Spinal cord (tissue), 10 donors: ENCODE results near the gene LEUTX. TPM values are rescaled to one million over a fixed set of nuclear protein-coding genes. Genes with fewer than 3 reads are reported as not detected.
"Not testable (repeated sequence)": the region's sequence is repeated elsewhere in the genome, so short reads cannot be mapped to it uniquely, and the experiment has no call there.

Experiments used
- DNase-seq, 6 donors: peaks; one replicate each; pipeline versions ENCODE4 v3.0.0 to v3.0.0-alpha.2; 2013 to 2015; ENCODE audit warnings: low spot score in 6 of 6, low read depth in 4 of 6
- H3K27ac ChIP-seq: one replicate; pipeline ENCODE4 v1.5.1; 2013; ENCODE audit warnings: low read depth, low read length, control low read depth
- H3K27me3 ChIP-seq: one replicate; pipeline ENCODE4 v1.6.1; 2013; ENCODE audit warnings: low read length; ENCODE audit not compliant: control insufficient read depth, insufficient read depth
- H3K36me3 ChIP-seq: one replicate; pipeline ENCODE4 v1.6.1; 2013; ENCODE audit warnings: low read length; ENCODE audit not compliant: control insufficient read depth, insufficient read depth
- H3K4me1 ChIP-seq: one replicate; pipeline ENCODE4 v1.6.1; 2013; ENCODE audit warnings: low read length; ENCODE audit not compliant: control insufficient read depth, insufficient read depth
- H3K4me3 ChIP-seq: one replicate; pipeline ENCODE4 v1.5.1; 2013; ENCODE audit warnings: low read depth, low read length, control low read depth
- H3K9me3 ChIP-seq: one replicate; pipeline ENCODE4 v1.6.1; 2013; ENCODE audit warnings: low read length; ENCODE audit not compliant: control insufficient read depth, insufficient read depth
- WGBS: methylation state at CpG from one replicate; pipeline ENCODE4 v1.1.5; 2013; ENCODE audit warnings: missing lambda C conversion rate; ENCODE audit not compliant: insufficient coverage; 5-methylcytosine and 5-hydroxymethylcytosine counted together
- polyA plus RNA-seq, 2 donors: library from polyadenylated mRNA; unstranded; fragments of 120-200 nt; gene quantifications; one replicate each; pipeline ENCODE4 v1.2.1, GENCODE V29; 2013; ENCODE audit not compliant: insufficient read length in 2 of 2
- total RNA-seq, 2 donors: library from RNA; depleted of rRNA in 1 of 2; stranded (reverse); fragments of 120-200 nt in 1 of 2; fragments of >200 nt in 1 of 2; gene quantifications; one replicate each; pipeline versions ENCODE4 v1.2.3 to v1.2.4, GENCODE V29; 2013 to 2014
- donor health status: healthy.

LEUTX gene
- total and polyA plus RNA-seq, 4 donors, result not detected

- WGBS, result 68% methylated on average over 3 of the region's 3 CpGs
- Histone ChIP-seq H3K27me3 (no peaks in the 10 kb centered on the region), H3K9me3 (no peaks in the 10 kb centered on the region), H3K27ac (no peak overlapping the region), H3K4me3 (no peak overlapping the region), H3K4me1 (no peaks in the 10 kb centered on the region), H3K36me3 (no peaks in the 10 kb centered on the region)
- no peak for DNase-seq
These were observed 33.0 kb upstream of the LEUTX start for GRCh38 chr19:39745643-39746042.

DNA sequence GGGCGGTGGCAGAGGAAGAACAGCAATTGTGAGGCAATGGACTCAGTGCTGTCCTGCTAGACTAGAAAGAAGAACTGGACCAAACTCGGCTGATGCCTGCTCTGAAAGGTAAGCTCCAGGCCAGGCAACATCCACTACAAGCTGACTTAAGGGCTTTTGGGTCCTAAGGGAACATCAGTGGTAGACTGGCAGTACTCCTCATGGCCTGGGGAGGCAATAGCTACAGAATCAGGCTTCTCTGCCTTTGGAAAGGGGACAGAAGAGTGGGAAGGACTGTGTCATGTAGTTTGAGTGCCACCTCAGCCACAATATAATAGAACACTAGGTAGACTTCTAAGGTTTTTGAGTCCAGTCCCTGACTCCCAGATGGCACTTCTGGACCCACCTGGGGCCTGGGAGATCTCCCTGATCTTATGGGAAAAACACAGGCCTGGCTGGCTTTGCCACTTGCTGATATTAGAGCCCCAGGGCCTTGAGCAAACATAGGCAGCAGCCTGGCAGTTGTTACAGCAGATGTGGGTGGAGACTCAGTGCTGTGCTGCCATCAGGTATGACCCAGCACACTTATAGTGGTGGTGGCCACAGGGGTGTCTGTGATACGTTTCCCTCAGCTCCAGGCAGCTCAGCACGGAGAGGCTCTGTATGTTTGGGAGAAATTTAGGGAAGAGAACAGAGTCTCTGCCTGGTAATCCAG, 31.7 kb upstream of the LEUTX start:
- no peak overlapping the region for H3K27ac ChIP-seq
- H3K27me3 ChIP-seq, result no peaks in the 10 kb centered on the region
- H3K4me3 ChIP-seq, result no peak overlapping the region
- H3K9me3 ChIP-seq, result no peaks in the 10 kb centered on the region
- whole genome bisulfite sequencing, result 86% methylated on average over 2 of the region's 4 CpGs
- no peak for DNase-seq
- H3K4me1 ChIP-seq, result no peaks in the 10 kb centered on the region
- H3K36me3 ChIP-seq, result no peaks in the 10 kb centered on the region

DNA sequence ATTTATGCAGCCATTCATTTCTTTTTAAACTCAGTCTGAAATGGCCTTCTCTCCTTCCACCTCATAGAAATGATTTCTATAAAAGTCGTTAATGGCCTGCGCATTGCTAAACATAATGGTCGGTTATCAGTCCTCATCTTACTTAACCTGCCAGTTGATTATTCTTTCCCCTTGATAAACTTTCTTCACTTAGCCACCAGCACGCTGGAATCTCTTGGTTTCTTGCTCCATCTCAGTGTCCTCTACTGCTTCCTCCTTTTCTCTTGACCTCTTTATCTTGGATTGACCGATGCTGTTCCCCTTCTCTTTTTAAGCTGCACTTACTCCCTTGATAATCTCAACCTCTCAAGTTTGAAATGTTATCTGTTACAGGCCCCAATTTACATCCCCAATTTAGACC, 28.7 kb upstream of the LEUTX start:
- Histone ChIP-seq H3K9me3 (no peaks in the 10 kb centered on the region), H3K4me3 (no peak overlapping the region), H3K36me3 (no peaks in the 10 kb centered on the region), H3K27me3 (no peaks in the 10 kb centered on the region), H3K27ac (no peak overlapping the region), H3K4me1 (no peaks in the 10 kb centered on the region)
- 84% methylated on average over 5 of the region's 5 CpGs for WGBS
- no peak for DNase-seq

DNA sequence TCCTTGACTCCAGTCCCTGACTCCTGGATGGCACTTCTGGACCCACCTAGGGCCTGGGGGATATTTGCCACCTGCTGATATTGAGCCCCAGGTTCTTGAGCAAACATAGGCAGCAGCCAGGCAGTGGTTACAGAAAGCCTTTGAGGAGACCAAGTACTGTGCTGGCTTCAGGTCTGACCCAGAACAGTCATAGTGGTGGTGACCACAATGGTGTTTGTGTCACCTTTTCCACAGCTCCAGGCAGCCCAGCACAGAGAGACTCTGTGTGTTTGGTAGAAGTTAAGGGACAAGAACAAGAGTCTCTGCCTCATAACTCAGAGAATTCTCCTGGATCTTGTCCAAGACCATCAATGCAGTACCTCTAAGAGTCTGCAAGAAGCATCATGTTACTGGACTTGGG, 26.3 kb upstream of the LEUTX start:
- H3K4me3 ChIP-seq, result no peak overlapping the region
- H3K9me3 ChIP-seq, result no peaks in the 10 kb centered on the region
- DNase-seq, result no peak
- no peaks in the 10 kb centered on the region for H3K36me3 ChIP-seq
- H3K27me3 ChIP-seq, result no peaks in the 10 kb centered on the region
- H3K4me1 ChIP-seq, result no peaks in the 10 kb centered on the region
- H3K27ac ChIP-seq, result no peak overlapping the region

GRCh38 chr19:39752795-39753194, 25.9 kb upstream of the LEUTX start:
- no peak for DNase-seq
- Histone ChIP-seq H3K27me3 (no peaks in the 10 kb centered on the region), H3K27ac (no peak overlapping the region), H3K36me3 (no peaks in the 10 kb centered on the region), H3K9me3 (no peaks in the 10 kb centered on the region), H3K4me3 (no peak overlapping the region), H3K4me1 (no peaks in the 10 kb centered on the region)

- Histone ChIP-seq H3K4me3 (no peak overlapping the region), H3K36me3 (no peaks in the 10 kb centered on the region), H3K27me3 (peaks cover 3% of the 10 kb centered on the region), H3K27ac (no peak overlapping the region), H3K4me1 (no peaks in the 10 kb centered on the region), H3K9me3 (no peaks in the 10 kb centered on the region)
- no peak for DNase-seq
- no CpG with 5 or more reads among the region's 2 CpGs for WGBS
These were observed 24.1 kb upstream of the LEUTX start for GRCh38 chr19:39754544-39754943.

GRCh38 chr19:39754971-39755370, 23.7 kb upstream of the LEUTX start:
- Histone ChIP-seq H3K4me1 (no peaks in the 10 kb centered on the region), H3K27ac (no peak overlapping the region), H3K36me3 (no peaks in the 10 kb centered on the region), H3K9me3 (no peaks in the 10 kb centered on the region), H3K27me3 (peaks cover 3% of the 10 kb centered on the region), H3K4me3 (no peak overlapping the region)
- 53% methylated on average over 3 of the region's 3 CpGs for WGBS
- no peak for DNase-seq

DNA sequence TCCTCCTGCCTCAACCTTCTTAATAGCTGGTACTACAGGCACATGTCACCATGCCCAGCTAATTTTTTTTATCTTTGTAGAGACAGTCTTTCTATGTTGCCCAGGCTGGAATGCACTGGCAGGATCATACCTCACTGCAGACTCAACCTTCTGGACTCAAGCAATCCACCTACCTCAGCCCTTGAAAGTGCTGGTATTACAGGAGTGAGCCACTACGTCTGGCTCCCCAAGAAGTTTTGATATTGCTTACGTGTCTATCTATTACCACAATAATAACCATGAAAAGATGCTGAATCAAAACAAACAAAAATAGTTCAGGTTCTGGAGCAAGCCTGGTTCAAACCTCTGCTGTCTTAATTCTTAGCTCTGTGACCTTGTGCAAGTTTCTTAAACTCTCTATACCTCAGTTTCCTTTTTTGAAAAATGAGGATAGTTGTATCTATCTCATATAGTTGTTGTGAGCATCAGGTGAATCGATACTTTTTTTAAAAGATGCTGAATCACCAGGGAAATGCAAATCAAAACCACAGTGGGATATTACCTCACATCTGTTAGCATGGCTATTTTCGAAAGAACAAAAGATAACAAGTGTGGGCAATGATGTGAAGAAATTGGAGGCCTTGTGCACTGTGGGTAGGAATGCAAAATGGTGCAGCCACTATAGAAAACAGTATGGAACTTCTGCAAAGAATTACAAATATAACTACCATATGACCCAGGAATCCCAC, 19.0 kb upstream of the LEUTX start:
- Histone ChIP-seq H3K36me3 (no peaks in the 10 kb centered on the region), H3K4me3 (no peak overlapping the region), H3K27me3 (peaks cover 3% of the 10 kb centered on the region), H3K9me3 (no peaks in the 10 kb centered on the region), H3K4me1 (no peaks in the 10 kb centered on the region), H3K27ac (no peak overlapping the region)
- WGBS, result 87% methylated on average over 2 of the region's 4 CpGs
- no peak for DNase-seq

DNA sequence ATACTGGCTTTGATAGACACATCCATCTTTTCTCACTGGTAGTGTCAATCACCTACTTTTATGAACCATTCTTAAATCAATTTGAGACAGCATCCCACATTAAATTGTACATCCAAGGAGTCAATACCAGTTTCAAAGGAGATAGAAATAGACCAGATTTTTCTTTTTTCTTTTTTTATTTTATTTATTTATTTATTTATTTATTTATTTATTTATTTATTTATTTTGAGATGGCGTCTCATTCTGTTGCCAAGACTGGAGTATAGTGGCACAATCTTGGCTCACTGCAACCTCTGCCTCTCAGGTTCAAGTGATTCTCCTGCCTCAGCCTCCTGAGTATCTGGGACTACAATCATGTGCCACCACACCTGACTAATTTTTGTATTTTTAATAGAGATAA, 16.8 kb upstream of the LEUTX start:
- not testable (repeated sequence) for H3K36me3 ChIP-seq, H3K27ac ChIP-seq, H3K4me3 ChIP-seq, DNase-seq, H3K4me1 ChIP-seq, H3K9me3 ChIP-seq, H3K27me3 ChIP-seq
- no CpG with 5 or more reads among the region's 1 CpG for WGBS
